GM12878 (cell line): ENCODE results near the gene VSTM2B. TPM values are rescaled to one million over a fixed set of nuclear protein-coding genes. Genes with fewer than 3 reads are reported as not detected.

Source experiments
- ATAC-seq: fragments of 200-7000 bp; cut with Tn5 transposase; 3 replicates; pipeline ENCODE4 v1.9.1; 2020; ENCODE audit warnings: mild to moderate bottlenecking, moderate library complexity
- BruUV-seq: library from RNA; stranded (reverse); fragments of 400-500 nt; replicated peaks from 2 replicates; lab custom pipeline; 2021; lab: Mats Ljungman, UMichigan
- CTCF ChIA-PET: fragments of 300-600 bp; sonication (Branson Sonifier 250); formaldehyde crosslinking; extraction: SDS; loops from one replicate; lab custom pipeline; 2021; ENCODE audit warnings: inconsistent platforms; lab: Yijun Ruan, JAX
- POLR2A ChIA-PET: fragments of 350-600 bp; formaldehyde crosslinking; extraction: SDS; loops from one replicate; lab custom pipeline; 2021; ENCODE audit warnings: inconsistent platforms; lab: Charles Lee
- RAD21 ChIA-PET: fragments of 300-600 bp; sonication (Branson Sonifier 250); formaldehyde crosslinking; loops from one replicate; lab custom pipeline; 2023; ENCODE audit warnings: antibody characterized with exemption; ENCODE audit not compliant: unreplicated experiment; lab: Charles Lee
- SMC1A ChIA-PET: fragments of 300-600 bp; sonication (Branson Sonifier 250); formaldehyde crosslinking; loops from one replicate; lab custom pipeline; 2023; ENCODE audit not compliant: unreplicated experiment, uncharacterized antibody; lab: Charles Lee
- DNase-seq: peaks from one replicate; pipeline ENCODE4 v3.0.0-alpha.2; 2011; ENCODE audit warnings: low read depth, low spot score
- FAIRE-seq: peaks from 3 replicates; lab custom pipeline; 2011; peaks lifted over from hg19 to GRCh38; lab: Jason Lieb, UNC
- H2AFZ ChIP-seq: 2 replicates; pipeline ENCODE4 v1.6.0; 2011; ENCODE audit warnings: low read depth, low read length, control low read depth; ENCODE audit not compliant: control insufficient read depth
- H3K27ac ChIP-seq: 2 replicates; pipeline ENCODE4 v1.5.1; 2011; ENCODE audit warnings: control low read depth; ENCODE audit not compliant: control insufficient read depth, insufficient read depth
- H3K27me3 ChIP-seq, 2 experiments: replicated peaks in 1 of 2; 2 replicates each; pipeline versions ENCODE4 v1.6.0 to v1.6.1; 2011; ENCODE audit warnings: low read length in 1 of 2; ENCODE audit not compliant: control insufficient read depth in 2 of 2, insufficient read depth in 2 of 2
- H3K36me3 ChIP-seq, 2 experiments: 2 replicates each; pipeline ENCODE4 v1.5.1; 2011; ENCODE audit warnings: low read length in 1 of 2; ENCODE audit not compliant: control insufficient read depth in 2 of 2, insufficient read depth in 2 of 2
- H3K4me1 ChIP-seq: 2 replicates; pipeline ENCODE4 v1.6.1; 2011; ENCODE audit warnings: mild to moderate bottlenecking, low read length, moderate library complexity, mixed read lengths; ENCODE audit not compliant: control insufficient read depth, insufficient read depth
- H3K4me2 ChIP-seq: 2 replicates; pipeline ENCODE4 v1.6.0; 2011; ENCODE audit warnings: control low read depth; ENCODE audit not compliant: control insufficient read depth, insufficient read depth
- H3K4me3 ChIP-seq: fragments of 200-600 bp; sonication (generic); 2 replicates; pipeline ENCODE4 v1.5.1; 2016
- H3K79me2 ChIP-seq: 2 replicates; pipeline ENCODE4 v1.6.0; 2011; ENCODE audit warnings: low read length; ENCODE audit not compliant: control insufficient read depth, insufficient read depth
- H3K9ac ChIP-seq: 2 replicates; pipeline ENCODE4 v1.8.0; 2011; ENCODE audit warnings: low read length, control low read depth, mixed read lengths; ENCODE audit not compliant: control insufficient read depth, insufficient read depth
- H3K9me3 ChIP-seq: replicated peaks from 3 replicates; pipeline ENCODE4 v1.5.1; 2011; ENCODE audit warnings: mild to moderate bottlenecking, low read length; ENCODE audit not compliant: control insufficient read depth, insufficient read depth
- H4K20me1 ChIP-seq: 2 replicates; pipeline ENCODE4 v1.6.0; 2011; ENCODE audit not compliant: control insufficient read depth, insufficient read depth
- CHD2 ChIP-seq: IDR thresholded peaks from 2 replicates; pipeline ENCODE4 v1.6.1; 2011; ENCODE audit warnings: low read depth, low read length, improper control_type of control experiment, borderline replicate concordance
- HDGF ChIP-seq: fragments of 450-650 bp; IDR thresholded peaks from 2 replicates; pipeline ENCODE4 v1.6.1; 2016; ENCODE audit warnings: antibody characterized with exemption
- PAX5 ChIP-seq: IDR thresholded peaks from 2 replicates; pipeline ENCODE4 v1.6.1; 2011; ENCODE audit warnings: low read depth, low read length, borderline replicate concordance
- SIX5 ChIP-seq: IDR thresholded peaks from 2 replicates; pipeline ENCODE4 v1.6.1; 2011; ENCODE audit warnings: mild to moderate bottlenecking, low read depth, low read length, moderate library complexity; ENCODE audit not compliant: severe bottlenecking
- SREBF2 ChIP-seq: IDR thresholded peaks from 2 replicates; pipeline ENCODE4 v1.6.1; 2012; ENCODE audit warnings: mild to moderate bottlenecking, low read length
- WGBS: methylation state at CpG from one replicate; pipeline ENCODE4 v1.1.6; 2016; ENCODE audit warnings: low lambda C conversion rate; ENCODE audit not compliant: insufficient replicate concordance, insufficient coverage; ENCODE audit errors: missing lambda C conversion rate; 5-methylcytosine and 5-hydroxymethylcytosine counted together
- in situ Hi-C: fragments of 300-500 bp; cut with MboI; formaldehyde crosslinking; loops from 9 replicates; pipeline ENCODE4 v1.14.3; 2018; ENCODE audit warnings: mixed read lengths
- intact Hi-C: fragments of 100-400 bp; cut with micrococcal nuclease; formaldehyde crosslinking; loops from one replicate; pipeline ENCODE4 v1.14.2; 2022; ENCODE audit not compliant: unreplicated experiment
- polyA plus RNA-seq, 11 experiments: library from polyadenylated mRNA; depleted of rRNA in 4 of 11; unstranded in 6 of 11; stranded (reverse) in 5 of 11; fragments of >200 nt; fragmentation: Nextera tagmentation in 4 of 11; fragmentation: Illumina TruSeq in 1 of 11; extraction: Ambion mirVana in 4 of 11; extraction: Trizol in 1 of 11; gene quantifications; 1 replicate in 1 of 11; 2 replicates in 10 of 11; pipeline versions ENCODE4 v1.2.1 to v1.2.3, GENCODE V29; 2011 to 2016; ENCODE audit warnings: inconsistent platforms in 2 of 11, missing spikeins in 2 of 11, low read depth in 1 of 11
- total RNA-seq, 4 experiments: library from RNA; depleted of rRNA in 3 of 4; stranded (reverse); fragments of >200 nt in 3 of 4; fragmentation: Illumina TruSeq in 1 of 4; extraction: Trizol in 1 of 4; gene quantifications; 2 replicates each; pipeline versions ENCODE4 v1.2.1 to v1.2.3, GENCODE V29; 2013 to 2021
- TF ChIP-seq, protein P1 (sequence below): IDR thresholded peaks from 2 replicates; pipeline ENCODE4 v1.6.1; 2011; ENCODE audit warnings: borderline replicate concordance, low read depth, mild to moderate bottlenecking, moderate library complexity, low read length; ENCODE audit not compliant: insufficient read depth, poor library complexity, severe bottlenecking
- TF ChIP-seq, protein P2 (sequence below), 3 experiments: IDR thresholded peaks in 2 of 3; conservative IDR thresholded peaks in 1 of 3; 2 replicates each; pipeline ENCODE4 v1.5.1; 2011; ENCODE audit warnings: low read depth in 3 of 3, low read length in 3 of 3, mild to moderate bottlenecking in 3 of 3, control low read depth in 2 of 3, moderate library complexity in 2 of 3, inconsistent platforms in 1 of 3, mixed read lengths in 1 of 3; ENCODE audit not compliant: control insufficient read depth in 2 of 3, insufficient read depth in 1 of 3; ENCODE audit errors: extremely low read depth in 1 of 3

VSTM2B gene
- total and polyA plus RNA-seq, 10 of the 15 experiments (the other 5 are each of a cell fraction or from before 2014, with no cell fraction given), result not detected

DNA sequence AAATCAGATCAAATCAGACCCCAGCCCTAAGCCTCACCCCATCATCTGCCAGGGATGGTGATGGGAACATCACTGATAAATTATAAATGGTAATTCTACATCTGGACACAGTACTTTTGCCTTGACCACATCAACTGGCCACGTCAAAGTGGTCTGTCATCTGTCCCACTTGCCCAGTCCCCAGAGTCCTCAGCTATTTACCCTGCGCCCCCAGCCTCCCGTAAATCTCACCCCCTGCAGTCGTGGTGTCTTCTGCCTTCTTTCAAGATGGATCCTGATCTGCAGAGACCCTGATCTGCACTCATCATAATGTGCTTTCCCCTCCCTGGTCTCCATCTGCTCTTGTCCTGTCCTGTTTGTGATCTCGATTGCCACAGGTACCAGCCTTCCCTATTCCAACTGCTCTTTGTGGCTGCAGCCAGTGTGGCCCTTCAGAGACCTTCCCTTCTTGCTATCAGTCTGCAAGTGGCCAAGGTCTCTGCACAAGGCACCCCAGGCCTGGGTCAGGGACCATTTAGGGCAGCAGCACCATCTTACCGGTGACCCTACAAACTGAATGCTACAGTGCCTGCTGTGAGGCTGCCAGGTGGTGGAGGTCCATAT, 53.6 kb downstream of the VSTM2B start:
- Histone ChIP-seq H3K4me2 (no peak overlapping the region), H3K4me1 (peaks cover 15% of the 10 kb centered on the region), H3K27ac (no peak overlapping the region), H3K4me3 (no peak overlapping the region), H3K36me3 (no peaks in the 10 kb centered on the region), H2AFZ (no peak overlapping the region), H3K9me3 (no peaks in the 10 kb centered on the region; the same call in 2 of the 3 replicates), H4K20me1 (no peaks in the 10 kb centered on the region), H3K9ac (no peak overlapping the region), H3K27me3 (no peaks in the 10 kb centered on the region), H3K79me2 (no peaks in the 10 kb centered on the region)
- DNase-seq (no peak), FAIRE-seq (no peak), ATAC-seq (no peak)
- ChIA-PET CTCF (no interaction called here), RAD21 (no interaction called here), POLR2A (no interaction called here), SMC1A (no interaction called here)
- intact Hi-C loops, result no loop called here
- no TSS peak for BruUV-seq
- TF ChIP-seq SIX5 (no peak), SREBF2 (no peak), CHD2 (no peak), PAX5 (no peak), HDGF (no peak)
- TF ChIP-seq, protein P1, sequence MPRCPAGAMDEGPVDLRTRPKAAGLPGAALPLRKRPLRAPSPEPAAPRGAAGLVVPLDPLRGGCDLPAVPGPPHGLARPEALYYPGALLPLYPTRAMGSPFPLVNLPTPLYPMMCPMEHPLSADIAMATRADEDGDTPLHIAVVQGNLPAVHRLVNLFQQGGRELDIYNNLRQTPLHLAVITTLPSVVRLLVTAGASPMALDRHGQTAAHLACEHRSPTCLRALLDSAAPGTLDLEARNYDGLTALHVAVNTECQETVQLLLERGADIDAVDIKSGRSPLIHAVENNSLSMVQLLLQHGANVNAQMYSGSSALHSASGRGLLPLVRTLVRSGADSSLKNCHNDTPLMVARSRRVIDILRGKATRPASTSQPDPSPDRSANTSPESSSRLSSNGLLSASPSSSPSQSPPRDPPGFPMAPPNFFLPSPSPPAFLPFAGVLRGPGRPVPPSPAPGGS, result no peak
- TF ChIP-seq, protein P2, sequence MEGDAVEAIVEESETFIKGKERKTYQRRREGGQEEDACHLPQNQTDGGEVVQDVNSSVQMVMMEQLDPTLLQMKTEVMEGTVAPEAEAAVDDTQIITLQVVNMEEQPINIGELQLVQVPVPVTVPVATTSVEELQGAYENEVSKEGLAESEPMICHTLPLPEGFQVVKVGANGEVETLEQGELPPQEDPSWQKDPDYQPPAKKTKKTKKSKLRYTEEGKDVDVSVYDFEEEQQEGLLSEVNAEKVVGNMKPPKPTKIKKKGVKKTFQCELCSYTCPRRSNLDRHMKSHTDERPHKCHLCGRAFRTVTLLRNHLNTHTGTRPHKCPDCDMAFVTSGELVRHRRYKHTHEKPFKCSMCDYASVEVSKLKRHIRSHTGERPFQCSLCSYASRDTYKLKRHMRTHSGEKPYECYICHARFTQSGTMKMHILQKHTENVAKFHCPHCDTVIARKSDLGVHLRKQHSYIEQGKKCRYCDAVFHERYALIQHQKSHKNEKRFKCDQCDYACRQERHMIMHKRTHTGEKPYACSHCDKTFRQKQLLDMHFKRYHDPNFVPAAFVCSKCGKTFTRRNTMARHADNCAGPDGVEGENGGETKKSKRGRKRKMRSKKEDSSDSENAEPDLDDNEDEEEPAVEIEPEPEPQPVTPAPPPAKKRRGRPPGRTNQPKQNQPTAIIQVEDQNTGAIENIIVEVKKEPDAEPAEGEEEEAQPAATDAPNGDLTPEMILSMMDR (IDR thresholded peaks at IDR 0.05 in 2 of 3, conservative IDR thresholded peaks at IDR 0.05 in 1 of 3; ENCODE audit: control insufficient read depth in 2 of 3, extremely low read depth in 1 of 3, insufficient read depth in 1 of 3, low read depth in 3 of 3, low read length in 3 of 3), result no peak
- WGBS, result 40% methylated on average over 6 of the region's 6 CpGs
- in situ Hi-C loops, result no loop called here
